HG03064 (cell line): ENCODE results near the gene FKBP9.

Source experiments
- ATAC-seq: cut with Tn5 transposase; IDR thresholded peaks from one replicate; pipeline ENCODE4 v1.9.1; 2021; ENCODE audit warnings: low read depth; ENCODE audit not compliant: unreplicated experiment

The FKBP9 gene

GRCh38 chr7:33054261-33054964, 97.2 kb downstream of the FKBP9 start:
- no peak for ATAC-seq

- ATAC-seq, result no peak
These were observed 97.9 kb downstream of the FKBP9 start for GRCh38 chr7:33055158-33055557.
